GM19463 (cell line): ENCODE data around the gene COL4A2.
"Not testable (repeated sequence)": the region's sequence is repeated elsewhere in the genome, so short reads cannot be mapped to it uniquely, and the experiment has no call there.

Source experiments
- ATAC-seq: cut with Tn5 transposase; IDR thresholded peaks from one replicate; pipeline ENCODE4 v1.9.1; 2021; ENCODE audit warnings: mild to moderate bottlenecking, moderate library complexity; ENCODE audit not compliant: unreplicated experiment

COL4A2 gene

DNA sequence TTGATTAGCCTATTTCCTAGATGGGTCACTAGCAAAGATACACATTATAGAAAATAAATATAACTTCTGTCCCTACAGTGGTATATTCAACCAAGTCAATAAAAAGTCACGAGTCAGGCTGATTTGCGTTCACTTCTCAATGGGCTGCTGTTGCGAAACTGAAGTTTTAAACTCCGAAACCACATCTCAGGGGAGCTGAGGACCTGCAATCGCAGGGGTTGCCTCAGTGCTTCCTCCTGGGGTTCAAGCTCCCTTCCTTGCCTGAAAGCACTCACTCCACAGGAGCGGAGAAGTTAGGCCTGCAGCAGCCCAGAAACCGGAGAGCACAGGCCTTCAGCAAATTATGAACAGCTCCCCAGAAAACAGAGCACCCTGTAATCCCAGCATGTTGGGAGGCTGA is 214.9 kb downstream of the COL4A2 start:
- ATAC-seq, result no peak

DNA sequence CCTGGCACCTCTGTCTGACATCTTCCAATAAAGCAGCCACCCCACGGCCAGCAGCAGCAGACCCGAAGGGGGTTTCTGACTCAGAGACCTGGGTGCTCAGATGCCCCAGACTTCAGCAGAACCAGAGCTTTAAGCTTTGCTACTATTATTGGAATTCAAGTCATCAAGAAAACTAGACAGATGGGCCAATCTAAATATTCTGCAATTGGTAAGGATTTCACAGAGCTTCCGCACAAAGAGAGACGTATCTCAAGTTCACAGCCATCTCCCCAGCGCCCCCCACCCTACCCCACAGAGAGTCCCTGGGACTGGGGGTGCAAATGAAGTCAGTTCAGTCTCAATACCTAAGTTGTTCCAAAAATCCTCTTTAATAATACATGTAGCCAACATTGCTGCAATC is 215.6 kb downstream of the COL4A2 start:
- ATAC-seq, result no peak

DNA sequence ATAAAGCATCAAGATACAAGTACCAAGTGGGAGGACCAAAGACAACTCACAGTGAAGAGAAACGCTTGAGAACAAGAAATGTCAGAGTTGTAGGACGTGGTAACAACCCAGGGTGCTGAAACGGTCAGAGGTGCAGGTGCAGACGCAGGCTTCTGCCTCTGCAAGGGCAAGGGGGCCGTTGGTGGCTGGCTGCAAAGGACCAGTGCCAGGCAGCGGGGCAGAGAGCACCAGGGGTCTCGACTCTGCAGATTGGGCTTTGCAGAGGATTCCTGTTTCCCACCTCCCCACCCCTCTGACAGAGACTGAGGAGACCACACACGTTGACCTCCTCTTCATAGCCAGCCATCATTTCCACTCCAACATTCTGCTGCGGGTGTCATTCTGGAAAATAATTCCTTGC is 216.1 kb downstream of the COL4A2 start:
- no peak for ATAC-seq

DNA sequence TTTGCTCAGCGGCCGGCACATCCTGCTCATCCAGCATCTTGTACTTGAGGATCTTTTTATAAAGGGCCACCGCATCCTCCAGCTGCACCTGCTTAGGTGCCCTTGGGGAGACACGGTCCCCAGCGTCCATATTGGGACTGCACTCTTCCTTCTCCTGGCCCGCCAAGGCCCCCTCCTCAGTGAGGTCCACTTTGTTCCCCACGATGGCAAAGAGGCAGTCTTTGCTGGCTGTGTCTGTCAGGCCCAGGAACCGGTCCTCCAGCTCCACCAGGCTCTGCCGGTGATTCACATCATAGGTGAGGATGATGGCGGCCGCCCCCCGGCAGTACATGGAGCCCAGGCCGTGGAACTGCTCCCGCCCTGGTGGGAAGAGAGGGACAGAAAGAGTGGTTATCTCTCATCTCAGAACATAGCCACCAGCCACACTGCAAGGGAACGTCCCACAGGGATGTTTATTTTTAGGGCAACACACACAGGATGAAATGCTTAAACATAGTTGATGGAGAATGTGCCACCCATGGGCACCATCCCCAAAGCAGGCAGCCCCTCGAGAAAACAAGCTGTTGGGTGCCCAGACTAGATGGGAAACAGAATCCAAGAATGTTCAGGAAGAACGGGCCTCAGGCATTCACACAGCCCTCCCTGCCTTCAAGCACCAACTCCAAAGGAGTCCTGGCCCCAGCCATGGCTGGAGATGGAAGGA is 216.9 kb downstream of the COL4A2 start:
- ATAC-seq, result no peak

DNA sequence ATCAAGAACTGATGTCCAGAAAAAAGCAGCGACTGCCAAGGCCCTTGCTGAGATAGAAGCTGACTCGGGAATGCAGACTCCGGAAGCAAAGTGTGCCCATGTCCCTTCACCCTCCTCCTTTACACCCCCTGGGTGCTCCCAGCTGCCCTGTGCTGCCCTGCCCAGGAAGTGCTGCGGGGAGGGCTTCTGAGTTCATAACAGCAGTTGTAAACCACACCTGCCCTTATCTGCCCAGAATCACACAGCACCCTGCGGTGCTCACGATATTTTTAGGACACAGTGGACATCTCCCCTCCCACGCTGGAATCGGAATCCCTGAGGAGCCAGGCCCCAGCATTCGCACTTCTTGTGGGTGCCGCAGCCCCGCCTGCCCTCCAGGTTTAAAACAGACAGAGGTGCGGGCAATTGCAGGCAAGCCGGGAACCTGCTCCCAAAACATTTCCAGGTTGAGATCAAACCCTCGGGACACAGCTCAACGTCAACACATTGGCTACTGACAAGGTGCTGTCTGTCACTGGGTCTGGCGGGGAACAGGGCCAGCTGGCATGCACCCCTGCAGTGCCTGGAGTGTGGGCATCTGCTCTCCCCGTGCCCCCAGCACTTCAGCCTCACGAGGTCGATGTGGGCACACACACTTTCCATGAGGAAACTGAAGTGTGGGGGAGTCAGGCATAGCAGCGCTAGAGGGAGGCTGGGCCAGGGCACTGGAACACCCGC is 217.6 kb downstream of the COL4A2 start:
- no peak for ATAC-seq

DNA sequence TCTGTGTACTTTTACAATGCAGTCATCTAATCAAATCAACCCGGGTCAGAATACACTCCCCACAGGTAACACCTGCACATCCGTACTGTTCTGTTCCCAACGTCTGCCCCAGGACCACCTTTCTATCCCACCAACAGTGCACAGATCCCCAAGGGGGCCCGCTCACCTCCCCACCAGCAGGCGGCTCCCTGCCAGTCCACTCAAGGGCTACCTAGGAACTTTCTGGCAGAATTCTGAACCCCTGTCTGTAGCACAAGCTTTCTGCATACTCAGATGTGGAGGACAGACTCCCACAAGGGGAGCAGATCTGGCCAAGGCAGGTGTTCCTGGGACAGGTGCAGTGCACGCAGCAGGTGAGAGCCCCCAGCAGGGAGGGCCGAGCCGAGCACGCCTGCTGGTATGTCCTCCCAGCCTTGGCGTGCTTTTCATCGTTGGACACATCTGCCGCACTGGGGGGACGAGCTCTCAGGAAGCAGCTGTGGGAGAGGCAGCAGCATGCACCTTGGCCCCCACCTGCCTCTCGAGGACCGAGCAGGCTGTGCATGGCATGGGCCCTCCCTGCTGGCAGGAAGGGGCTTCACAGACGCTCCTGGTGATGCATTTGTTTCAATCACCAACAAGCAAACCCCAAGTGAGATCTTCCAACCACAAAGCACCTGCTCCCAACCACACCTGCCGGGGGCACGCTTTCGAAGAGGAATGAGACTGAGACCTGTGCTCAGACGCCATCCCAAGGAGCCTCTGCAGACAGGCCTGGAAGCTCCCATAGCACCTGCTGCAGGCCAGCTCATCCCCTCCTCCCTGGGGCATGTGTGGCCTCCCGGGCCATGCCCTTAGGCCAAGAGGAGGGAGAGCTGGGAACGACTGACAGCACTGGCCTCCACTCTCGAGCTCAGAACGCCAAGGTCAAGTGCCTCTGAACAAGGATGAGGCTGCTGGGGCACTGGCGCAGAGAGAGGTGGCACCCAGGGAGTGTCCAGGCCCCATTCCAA is 218.5 kb downstream of the COL4A2 start:
- ATAC-seq, result peak; percentile 91

DNA sequence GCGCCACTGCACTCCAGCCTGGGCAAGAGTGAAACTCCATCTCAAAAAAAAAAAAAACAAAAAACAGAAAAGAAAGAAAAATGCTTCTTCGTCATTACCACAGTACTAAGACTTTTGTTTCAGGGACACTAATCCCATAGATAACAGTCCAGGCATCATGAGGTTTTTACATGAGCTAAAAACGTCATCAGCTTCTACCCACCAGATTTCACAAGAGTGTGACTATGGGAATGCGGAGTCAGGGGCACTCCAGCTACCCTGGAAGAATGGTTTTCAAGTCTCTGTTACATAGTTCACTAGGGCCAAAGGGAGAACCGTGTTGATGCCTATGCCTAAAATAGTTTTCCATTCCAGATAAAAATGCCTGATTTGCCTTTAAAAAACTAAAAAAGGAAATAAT is 221.3 kb downstream of the COL4A2 start:
- ATAC-seq, result no peak

DNA sequence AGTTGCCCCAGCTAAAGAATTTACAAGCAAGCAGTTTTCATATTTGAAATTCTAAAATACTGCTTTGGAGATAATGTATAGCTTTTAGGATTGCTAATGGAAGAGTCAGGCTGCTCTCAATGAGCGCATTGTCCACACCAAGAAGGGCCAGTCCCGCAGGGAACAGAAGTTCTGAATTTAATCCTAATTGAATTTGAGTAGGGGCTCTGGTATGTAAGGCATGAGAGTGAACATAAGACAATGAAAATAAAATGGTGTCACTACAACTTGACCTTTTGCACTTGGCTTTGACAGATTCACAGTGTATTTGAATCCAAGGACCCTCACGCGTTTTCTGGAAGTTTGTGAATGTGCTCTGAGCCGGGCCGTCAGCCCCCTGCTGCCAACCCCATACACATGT is 221.8 kb downstream of the COL4A2 start:
- no peak for ATAC-seq

DNA sequence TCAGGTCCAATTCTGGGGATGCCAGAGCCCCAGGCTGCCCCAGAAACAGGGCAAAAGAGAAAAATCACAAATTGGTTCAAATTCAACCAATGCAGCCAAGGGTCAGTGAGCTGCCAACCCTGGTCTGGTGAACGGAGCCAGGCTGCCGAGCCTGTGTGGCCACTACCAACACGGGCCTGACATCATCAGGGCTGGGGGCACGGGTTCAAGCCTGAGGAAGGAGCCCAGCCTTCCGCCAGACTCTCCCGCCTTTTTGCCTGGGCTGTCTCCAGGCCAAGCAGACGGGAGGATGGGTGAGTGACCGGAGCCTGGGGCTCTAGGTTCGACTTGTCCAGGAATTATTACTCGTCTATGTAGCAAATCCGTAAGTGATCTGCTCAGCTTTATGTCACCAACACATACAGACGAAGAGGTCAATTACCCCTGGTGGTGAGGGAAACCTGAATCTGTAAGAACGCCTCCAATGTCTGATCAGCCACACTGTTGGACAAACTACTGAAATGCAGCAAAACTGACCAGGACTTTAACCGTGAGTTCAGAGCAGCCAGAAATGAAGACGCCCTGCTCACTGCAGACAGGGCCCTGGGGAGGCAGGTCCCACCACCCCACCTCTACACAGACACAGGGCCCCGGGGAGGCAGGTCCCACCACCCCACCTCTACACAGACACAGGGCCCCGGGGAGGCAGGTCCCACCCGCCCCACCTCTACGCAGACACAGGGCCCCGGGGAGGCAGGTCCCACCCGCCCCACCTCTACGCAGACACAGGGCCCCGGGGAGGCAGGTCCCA is 222.6 kb downstream of the COL4A2 start:
- ATAC-seq, result no peak

DNA sequence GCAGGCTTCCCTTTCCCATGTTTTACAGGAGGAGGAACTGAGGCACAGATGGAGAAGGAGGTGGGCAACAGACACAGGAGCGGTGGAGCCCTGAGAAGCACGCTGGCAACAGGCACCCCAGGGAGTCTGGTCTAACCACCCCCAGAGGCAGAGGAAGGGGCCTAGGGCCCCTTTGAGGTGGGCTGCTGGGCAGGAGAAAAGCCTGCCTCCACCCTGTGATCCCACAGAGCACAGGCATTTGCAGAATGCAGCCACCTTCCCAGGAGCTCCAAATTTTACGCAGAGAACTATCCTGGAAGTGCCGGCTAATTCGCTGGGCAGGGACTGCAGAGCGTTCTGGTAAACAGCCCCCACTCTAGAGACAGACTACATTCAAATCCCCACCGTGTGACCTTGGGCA is 224.0 kb downstream of the COL4A2 start:
- no peak for ATAC-seq

DNA sequence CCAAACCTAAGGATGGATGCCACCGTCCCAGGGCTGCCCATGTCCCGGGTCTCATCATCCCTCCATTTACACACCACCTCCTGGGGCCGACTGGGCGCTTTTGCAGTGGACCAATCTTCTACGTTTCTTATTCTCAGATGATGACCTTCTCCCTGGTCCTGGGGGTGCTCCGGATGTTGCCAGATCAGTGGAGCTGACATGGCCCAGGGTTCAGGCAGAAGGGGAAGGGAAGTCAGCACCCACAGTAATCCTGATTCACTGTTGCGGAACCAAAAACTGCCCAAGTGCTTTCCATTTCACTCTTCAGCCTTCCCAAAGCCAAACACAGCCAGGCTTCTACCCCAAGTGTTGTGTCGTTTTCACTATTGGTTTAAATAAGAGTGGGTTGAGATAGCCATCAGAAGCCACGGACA is 224.6 kb downstream of the COL4A2 start:
- ATAC-seq, result no peak

DNA sequence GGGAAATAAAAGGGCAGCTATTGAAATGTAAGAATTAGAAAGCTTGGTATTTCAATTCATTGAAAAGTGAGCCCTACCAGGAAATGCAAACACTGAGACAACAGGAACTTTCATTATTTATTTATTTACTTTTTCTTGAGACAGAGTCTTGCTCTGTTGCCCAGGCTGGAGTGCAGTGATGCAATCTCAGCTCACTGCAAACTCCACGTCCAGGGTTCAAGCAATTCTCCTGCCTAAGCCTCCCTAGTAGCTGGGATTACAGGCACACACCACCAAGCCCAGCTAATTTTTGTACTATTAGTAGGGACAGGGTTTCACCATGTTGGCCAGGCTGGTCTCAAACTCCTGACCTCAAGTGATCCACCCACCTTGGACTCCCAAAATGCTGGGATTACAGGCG is 225.2 kb downstream of the COL4A2 start:
- not testable (repeated sequence) for ATAC-seq

DNA sequence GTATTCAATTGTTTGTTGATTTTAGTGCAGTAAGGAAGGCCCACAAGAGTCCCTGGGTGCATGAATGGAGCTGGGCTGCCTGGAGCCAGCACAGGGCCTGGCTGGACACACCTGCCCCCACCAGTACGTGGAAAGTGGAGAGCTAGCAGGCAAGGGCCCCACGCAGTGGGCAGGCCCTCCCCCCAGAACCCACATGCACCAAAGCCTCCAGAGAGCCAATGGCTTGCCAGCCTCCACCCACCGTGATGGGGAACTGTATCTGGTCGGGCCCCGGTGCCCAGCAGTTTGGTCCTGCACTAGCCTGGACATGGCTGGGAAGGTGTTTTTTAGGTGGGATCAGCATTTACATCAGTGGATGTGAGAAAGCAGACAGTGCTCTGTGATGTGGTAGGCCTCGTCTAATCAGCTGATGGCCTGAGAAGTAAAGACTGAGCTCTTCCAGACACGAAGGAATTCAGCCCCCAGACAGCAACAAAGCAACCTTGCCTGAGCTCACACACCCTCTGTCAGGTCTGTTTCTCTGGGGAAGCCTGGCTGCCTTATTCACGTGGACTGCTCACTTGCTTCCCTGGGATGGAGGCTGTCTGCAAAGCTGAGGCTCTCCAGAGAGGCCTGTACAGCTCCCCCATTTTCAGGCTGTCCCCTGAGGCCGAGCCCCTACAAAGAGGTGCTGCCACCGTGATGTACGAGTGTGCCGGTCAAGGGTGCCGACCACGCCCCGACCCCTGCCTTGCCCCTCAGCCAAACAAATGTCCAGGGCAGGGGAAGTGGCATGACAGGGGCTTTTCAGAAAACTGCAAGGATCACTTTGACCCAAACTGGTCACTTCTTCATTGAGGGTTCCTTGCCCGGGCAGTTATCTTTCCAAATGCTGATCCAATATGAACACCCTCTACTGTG is 226.9 kb downstream of the COL4A2 start:
- ATAC-seq, result no peak

DNA sequence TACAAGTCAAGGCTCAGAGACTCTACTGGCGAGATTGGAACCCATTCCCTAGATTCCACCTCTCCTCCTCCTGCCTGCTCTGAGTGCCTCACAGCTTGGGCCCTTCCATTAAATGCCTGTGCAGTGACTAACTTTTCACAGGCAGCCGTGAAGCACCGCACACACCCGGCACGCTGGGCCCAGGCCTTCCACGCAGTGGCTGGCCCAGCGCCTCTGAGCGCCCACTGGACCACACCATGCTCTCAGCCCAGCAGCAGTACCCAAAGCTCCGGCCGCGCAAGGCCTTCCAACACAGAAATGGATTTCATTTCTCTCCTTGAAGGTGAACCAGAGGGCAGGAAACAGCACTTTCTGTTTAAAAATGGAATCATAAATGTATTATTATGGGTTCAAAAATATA is 228.4 kb downstream of the COL4A2 start:
- no peak for ATAC-seq

DNA sequence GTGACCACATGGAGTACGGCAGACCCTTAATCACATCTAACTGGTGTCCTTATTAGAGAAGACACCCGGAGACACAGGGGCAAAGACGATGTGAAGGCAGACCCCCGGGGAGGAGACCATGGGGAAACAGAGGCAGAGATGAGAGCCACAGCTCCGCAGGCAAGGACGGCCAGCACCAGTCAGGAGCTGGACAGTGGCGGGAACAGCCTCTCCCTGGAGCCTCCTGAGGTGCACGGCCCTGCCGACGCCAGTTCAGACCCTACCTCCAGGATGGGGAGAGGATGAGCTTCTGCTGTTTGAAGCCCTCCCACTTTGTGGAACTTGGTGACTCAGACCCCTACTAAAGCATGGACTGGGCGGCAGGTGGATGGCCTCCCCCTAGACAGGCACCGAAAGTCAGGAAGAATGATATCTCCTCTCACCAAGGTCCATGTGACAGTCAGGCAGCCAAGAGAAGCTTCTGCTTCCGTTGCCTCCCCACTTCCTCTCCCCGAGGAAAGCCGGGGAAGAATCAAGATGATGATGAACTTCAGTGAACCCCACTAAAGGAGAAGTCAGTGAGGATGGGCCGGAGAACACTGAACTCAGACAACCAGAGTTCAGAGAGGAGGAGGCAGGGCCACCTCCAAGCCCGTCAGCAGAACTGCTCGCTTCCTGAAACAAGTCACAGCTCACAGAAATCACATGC is 229.1 kb downstream of the COL4A2 start:
- peak; percentile 36 for ATAC-seq

DNA sequence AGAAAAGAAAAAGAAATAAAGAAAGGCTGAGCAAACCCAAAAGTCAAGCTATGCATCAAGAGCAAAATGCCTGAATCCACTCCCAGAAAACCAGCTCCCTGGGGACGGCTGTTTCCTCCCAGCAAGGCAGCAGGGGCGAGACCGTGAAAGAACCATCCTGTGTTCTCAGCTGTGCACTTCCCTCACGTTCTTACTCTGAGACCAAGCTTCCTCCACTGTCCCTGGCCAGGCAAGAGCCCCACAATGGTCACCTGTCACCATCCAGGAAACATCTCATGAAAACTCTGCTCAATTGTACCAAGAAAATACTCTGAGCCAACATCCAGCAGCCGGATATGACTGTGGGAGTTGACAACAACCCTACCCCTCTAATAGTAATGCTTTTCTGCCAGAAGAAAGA is 231.5 kb downstream of the COL4A2 start:
- peak; percentile 59 for ATAC-seq

DNA sequence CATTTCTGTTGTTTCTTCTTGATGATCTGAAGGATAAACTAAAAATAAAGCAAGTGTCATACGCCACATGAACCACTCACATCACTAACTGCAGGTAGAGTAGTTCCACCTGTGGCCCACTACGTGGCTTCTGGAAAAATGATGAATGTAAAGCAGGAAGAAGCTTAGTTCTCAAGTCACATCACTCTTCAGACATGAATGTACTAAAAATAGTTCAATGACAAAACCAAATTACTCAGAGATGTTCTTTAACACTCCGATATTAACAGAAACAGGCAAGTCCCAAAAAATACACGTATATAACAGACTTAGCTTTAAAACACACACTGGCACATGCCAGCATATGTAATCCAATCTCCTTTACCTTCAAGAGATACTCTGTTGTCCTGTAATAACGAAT is 232.8 kb downstream of the COL4A2 start:
- ATAC-seq, result no peak

DNA sequence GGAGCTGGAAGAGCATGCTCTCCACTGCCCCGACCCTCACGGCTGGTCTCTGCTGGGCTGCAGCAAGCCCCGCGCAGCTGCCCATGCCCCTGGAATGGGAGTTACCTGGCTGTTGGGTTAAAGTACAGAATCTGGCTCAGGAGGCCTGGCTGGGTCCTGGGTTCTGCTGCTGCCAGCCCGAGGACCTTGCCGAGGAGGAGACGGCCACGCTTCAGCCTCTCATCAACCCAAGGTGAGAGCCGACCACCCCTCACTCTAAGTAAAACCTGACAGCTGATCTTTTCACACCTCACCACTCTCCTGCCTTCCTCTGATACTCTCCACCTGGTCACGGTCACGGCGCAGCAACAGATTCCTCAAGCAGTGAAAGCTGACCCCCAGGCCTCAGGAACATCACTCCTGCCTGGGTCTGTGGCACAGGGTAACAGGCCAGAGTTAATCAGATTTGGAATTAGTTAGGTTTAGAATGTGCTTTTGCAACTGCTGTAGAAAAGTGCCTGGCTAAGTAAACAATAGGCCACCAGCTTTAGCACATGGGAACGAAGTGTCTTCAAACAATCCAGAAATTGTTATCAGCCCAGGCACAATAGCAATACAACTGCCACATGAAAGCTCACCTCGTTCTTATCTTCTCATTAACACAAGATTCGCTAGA is 233.9 kb downstream of the COL4A2 start:
- no peak for ATAC-seq

DNA sequence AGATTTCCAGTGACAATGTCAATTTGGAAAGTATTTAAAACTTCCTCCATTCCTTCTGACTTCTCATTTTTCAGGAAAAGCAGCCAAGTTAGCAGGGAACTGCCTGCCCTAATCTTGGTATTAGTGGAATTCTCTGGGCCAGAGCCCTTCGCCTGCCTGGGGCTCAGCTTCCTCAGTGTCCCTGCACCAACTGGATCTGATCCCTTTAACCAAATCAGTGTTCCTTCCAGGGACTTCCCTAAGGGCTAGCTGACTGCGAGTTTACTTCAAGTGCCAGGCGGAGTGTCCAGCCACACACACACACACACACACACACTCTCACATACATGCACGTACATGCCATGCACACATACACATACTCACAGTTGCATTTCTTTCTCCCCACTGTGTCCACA is 234.4 kb downstream of the COL4A2 start:
- no peak for ATAC-seq
